Smooth muscle cell (in vitro differentiated cells): ENCODE measurements around the gene PDS5B. TPM values are rescaled to one million over a fixed set of nuclear protein-coding genes. Genes with fewer than 3 reads are reported as not detected.

Source experiments
- DNase-seq: peaks from one replicate; lab custom pipeline; 2025; ENCODE audit not compliant: unreplicated experiment; lab: John Stamatoyannopoulos, UW
- H2AFZ ChIP-seq: fragments of 200-600 bp; sonication (generic); 2 replicates; pipeline ENCODE4 v1.6.0; 2016; ENCODE audit warnings: antibody characterized with exemption, low read depth, mild to moderate bottlenecking
- H3F3A ChIP-seq: fragments of 200-600 bp; sonication (generic); 2 replicates; pipeline ENCODE4 v1.6.0; 2017; ENCODE audit warnings: antibody characterized with exemption, low read depth
- H3K27ac ChIP-seq: fragments of 200-600 bp; sonication (generic); 2 replicates; pipeline ENCODE4 v1.5.1; 2016; ENCODE audit warnings: low read depth, mild to moderate bottlenecking
- H3K27me3 ChIP-seq: fragments of 200-600 bp; sonication (generic); 2 replicates; pipeline ENCODE4 v1.6.1; 2016; ENCODE audit warnings: low read depth, mild to moderate bottlenecking
- H3K36me3 ChIP-seq: fragments of 200-600 bp; sonication (generic); 2 replicates; pipeline ENCODE4 v1.5.1; 2016; ENCODE audit warnings: low read depth
- H3K4me1 ChIP-seq: fragments of 200-600 bp; sonication (generic); 2 replicates; pipeline ENCODE4 v1.5.1; 2016; ENCODE audit warnings: low read depth
- H3K4me2 ChIP-seq: fragments of 200-600 bp; sonication (generic); 2 replicates; pipeline ENCODE4 v1.6.0; 2016; ENCODE audit warnings: mild to moderate bottlenecking
- H3K4me3 ChIP-seq: fragments of 200-600 bp; sonication (generic); 2 replicates; pipeline ENCODE4 v1.5.1; 2016; ENCODE audit warnings: mild to moderate bottlenecking
- H3K79me2 ChIP-seq: fragments of 200-600 bp; sonication (generic); 2 replicates; pipeline ENCODE4 v1.6.0; 2016; ENCODE audit warnings: low read depth, mild to moderate bottlenecking
- H3K9ac ChIP-seq: fragments of 200-600 bp; sonication (generic); 2 replicates; pipeline ENCODE4 v1.6.0; 2016; ENCODE audit warnings: low read depth
- H3K9me3 ChIP-seq: fragments of 200-600 bp; sonication (generic); replicated peaks from 2 replicates; pipeline ENCODE4 v1.5.1; 2016; ENCODE audit warnings: low read depth
- H4K20me1 ChIP-seq: fragments of 200-600 bp; sonication (generic); 2 replicates; pipeline ENCODE4 v1.6.0; 2016; ENCODE audit warnings: low read depth
- CTCF ChIP-seq: fragments of 200-600 bp; sonication (generic); IDR thresholded peaks from 2 replicates; pipeline ENCODE4 v1.5.1; 2017; ENCODE audit warnings: borderline replicate concordance, mild to moderate bottlenecking, antibody characterized with exemption; ENCODE audit not compliant: insufficient read depth, poor library complexity, severe bottlenecking
- WGBS: methylation state at CpG from one replicate; pipeline ENCODE4 v1.1.7; 2016; ENCODE audit warnings: low lambda C conversion rate; 5-methylcytosine and 5-hydroxymethylcytosine counted together
- polyA plus RNA-seq: library from polyadenylated mRNA; unstranded; fragments of >200 nt; fragmentation: Nextera tagmentation; extraction: Ambion mirVana; gene quantifications from 2 replicates; pipeline ENCODE4 v1.2.1, GENCODE V29; 2016
- total RNA-seq: library from RNA; depleted of rRNA; stranded (reverse); fragments of >200 nt; gene quantifications from 2 replicates; pipeline ENCODE4 v1.2.3, GENCODE V29; 2014

Gene PDS5B
- total and polyA plus RNA-seq, 2 experiments from 2014 or later = 20.5 to 38.9 TPM

- no peaks in the 10 kb centered on the region for H3K9me3 ChIP-seq
- no peak overlapping the region for H3K9ac ChIP-seq
- peaks cover 25% of the 10 kb centered on the region for H3K79me2 ChIP-seq
- H3K27ac ChIP-seq = no peak overlapping the region
- H3F3A ChIP-seq = no peaks in the 10 kb centered on the region
- peaks cover 17% of the 10 kb centered on the region for H4K20me1 ChIP-seq
- no peak for DNase-seq
- no peak overlapping the region for H3K4me3 ChIP-seq
- no peaks in the 10 kb centered on the region for H3K4me1 ChIP-seq
- no peaks in the 10 kb centered on the region for H3K27me3 ChIP-seq
- H3K36me3 ChIP-seq = no peaks in the 10 kb centered on the region
- H3K4me2 ChIP-seq = no peak overlapping the region
- no peak overlapping the region for H2AFZ ChIP-seq
- TF ChIP-seq CTCF = no peak
These were observed 75.4 kb downstream of the PDS5B start for GRCh38 chr13:32661685-32662084.

GRCh38 chr13:32663660-32664059 is 77.4 kb downstream of the PDS5B start:
- Histone ChIP-seq H3K27me3 (no peaks in the 10 kb centered on the region), H3K4me3 (no peak overlapping the region), H4K20me1 (peaks cover 8% of the 10 kb centered on the region), H3K36me3 (no peaks in the 10 kb centered on the region), H3K4me2 (no peak overlapping the region), H2AFZ (no peak overlapping the region), H3K9ac (no peak overlapping the region), H3K9me3 (no peaks in the 10 kb centered on the region), H3K79me2 (peaks cover 8% of the 10 kb centered on the region), H3K4me1 (no peaks in the 10 kb centered on the region), H3K27ac (no peak overlapping the region), H3F3A (no peaks in the 10 kb centered on the region)
- no peak for TF ChIP-seq CTCF
- no peak for DNase-seq

GRCh38 chr13:32666990-32667571 is 80.8 kb downstream of the PDS5B start:
- peaks cover 4% of the 10 kb centered on the region for H3K79me2 ChIP-seq
- H3K27me3 ChIP-seq = no peaks in the 10 kb centered on the region
- TF ChIP-seq CTCF = no peak
- no peaks in the 10 kb centered on the region for H3F3A ChIP-seq
- WGBS = 96% methylated on average over 4 of the region's 4 CpGs
- H3K4me1 ChIP-seq = no peaks in the 10 kb centered on the region
- no peak overlapping the region for H3K4me2 ChIP-seq
- no peaks in the 10 kb centered on the region for H3K9me3 ChIP-seq
- H4K20me1 ChIP-seq = peaks cover 4% of the 10 kb centered on the region
- no peak overlapping the region for H3K9ac ChIP-seq
- H3K4me3 ChIP-seq = no peak overlapping the region
- H3K27ac ChIP-seq = no peak overlapping the region
- H2AFZ ChIP-seq = no peak overlapping the region
- no peaks in the 10 kb centered on the region for H3K36me3 ChIP-seq
- no peak for DNase-seq

GRCh38 chr13:32669030-32669646 is 82.9 kb downstream of the PDS5B start:
- WGBS = 51% methylated on average over 3 of the region's 3 CpGs
- no peaks in the 10 kb centered on the region for H3K27me3 ChIP-seq
- no peak overlapping the region for H3K27ac ChIP-seq
- peaks cover 10% of the 10 kb centered on the region for H3K36me3 ChIP-seq
- no peaks in the 10 kb centered on the region for H3K79me2 ChIP-seq
- no peak overlapping the region for H3K9ac ChIP-seq
- DNase-seq = no peak
- no peak overlapping the region for H3K4me3 ChIP-seq
- H3F3A ChIP-seq = no peaks in the 10 kb centered on the region
- no peak overlapping the region for H2AFZ ChIP-seq
- no peak overlapping the region for H3K4me2 ChIP-seq
- no peaks in the 10 kb centered on the region for H3K9me3 ChIP-seq
- H4K20me1 ChIP-seq = no peaks in the 10 kb centered on the region
- peak; percentile 65 for TF ChIP-seq CTCF
- H3K4me1 ChIP-seq = no peaks in the 10 kb centered on the region
